A673 (cell line): ENCODE results near the gene KDM4D.

Experiments
- EZH2 ChIP-seq: fragments of 200-600 bp; sonication (generic); IDR thresholded peaks from 2 replicates; pipeline ENCODE4 v1.6.1; 2017; ENCODE audit warnings: borderline replicate concordance, low read depth, mild to moderate bottlenecking, mixed read lengths, antibody characterized with exemption, low read length; ENCODE audit not compliant: poor library complexity, severe bottlenecking
- TF ChIP-seq, protein P1 (sequence below): fragments of 300-800, 200-600 bp; sonication (generic); conservative IDR thresholded peaks from 2 replicates; pipeline ENCODE4 v1.5.1; 2017; ENCODE audit warnings: low read depth, mild to moderate bottlenecking, antibody characterized with exemption, low read length, moderate library complexity, mixed read lengths

DNA sequence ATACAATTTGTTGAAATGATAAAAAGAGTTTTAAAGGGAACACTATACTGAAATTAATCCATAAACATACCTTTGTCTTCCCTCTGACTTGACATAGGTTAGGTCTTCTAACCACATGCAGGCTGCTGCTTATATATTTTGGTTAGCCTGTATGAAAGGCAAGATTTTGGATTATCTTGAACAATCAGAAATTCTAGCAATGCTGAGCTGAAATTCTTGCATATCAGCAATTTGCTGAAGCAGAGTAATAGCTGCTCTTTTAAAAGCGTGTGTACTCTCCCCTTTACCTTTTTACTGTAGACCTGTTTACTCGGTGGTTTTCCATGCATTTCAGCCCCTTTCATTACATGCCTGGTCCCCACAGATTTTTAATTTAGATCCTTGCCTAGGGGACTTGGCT, 34.2 kb upstream of the KDM4D start:
- TF ChIP-seq, protein P1, sequence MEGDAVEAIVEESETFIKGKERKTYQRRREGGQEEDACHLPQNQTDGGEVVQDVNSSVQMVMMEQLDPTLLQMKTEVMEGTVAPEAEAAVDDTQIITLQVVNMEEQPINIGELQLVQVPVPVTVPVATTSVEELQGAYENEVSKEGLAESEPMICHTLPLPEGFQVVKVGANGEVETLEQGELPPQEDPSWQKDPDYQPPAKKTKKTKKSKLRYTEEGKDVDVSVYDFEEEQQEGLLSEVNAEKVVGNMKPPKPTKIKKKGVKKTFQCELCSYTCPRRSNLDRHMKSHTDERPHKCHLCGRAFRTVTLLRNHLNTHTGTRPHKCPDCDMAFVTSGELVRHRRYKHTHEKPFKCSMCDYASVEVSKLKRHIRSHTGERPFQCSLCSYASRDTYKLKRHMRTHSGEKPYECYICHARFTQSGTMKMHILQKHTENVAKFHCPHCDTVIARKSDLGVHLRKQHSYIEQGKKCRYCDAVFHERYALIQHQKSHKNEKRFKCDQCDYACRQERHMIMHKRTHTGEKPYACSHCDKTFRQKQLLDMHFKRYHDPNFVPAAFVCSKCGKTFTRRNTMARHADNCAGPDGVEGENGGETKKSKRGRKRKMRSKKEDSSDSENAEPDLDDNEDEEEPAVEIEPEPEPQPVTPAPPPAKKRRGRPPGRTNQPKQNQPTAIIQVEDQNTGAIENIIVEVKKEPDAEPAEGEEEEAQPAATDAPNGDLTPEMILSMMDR: no peak
- TF ChIP-seq EZH2: no peak
